Esophagus muscularis mucosa (tissue), 4 donors: ENCODE data around the gene LRRC10B. TPM values are rescaled to one million over a fixed set of nuclear protein-coding genes. Genes with fewer than 3 reads are reported as not detected.

Experiments
- DNase-seq: peaks from one replicate; pipeline ENCODE4 v3.0.0-alpha.2; 2017; ENCODE audit errors: extremely low spot score
- H3K27ac ChIP-seq, 4 donors: fragments of 200-600 bp; sonication (generic); replicated peaks in 1 of 4; 1 replicate in 3 of 4; 2 replicates in 1 of 4; pipeline ENCODE4 v1.5.1; 2016 to 2019; ENCODE audit warnings: mild to moderate bottlenecking in 1 of 4
- H3K27me3 ChIP-seq, 4 donors: fragments of 200-600 bp; sonication (generic); one replicate each; pipeline versions ENCODE4 v1.5.1 to v1.6.0; 2016 to 2019
- H3K36me3 ChIP-seq, 4 donors: fragments of 200-600 bp; sonication (generic); one replicate each; pipeline ENCODE4 v1.5.1; 2016 to 2019
- H3K4me1 ChIP-seq, 4 donors: fragments of 200-600 bp; sonication (generic); one replicate each; pipeline ENCODE4 v1.5.1; 2016 to 2019
- H3K4me3 ChIP-seq, 4 donors: fragments of 200-600 bp; sonication (generic); 1 replicate in 2 of 4; 2 replicates in 2 of 4; pipeline ENCODE4 v1.5.1; 2016 to 2019; ENCODE audit warnings: mild to moderate bottlenecking in 4 of 4, moderate library complexity in 1 of 4
- H3K9me3 ChIP-seq, 4 donors: fragments of 200-600 bp; sonication (generic); 1 replicate in 3 of 4; 2 replicates in 1 of 4; pipeline ENCODE4 v1.5.1; 2016 to 2019
- EP300 ChIP-seq: sonication (generic); formaldehyde crosslinking; IDR thresholded peaks from one replicate; pipeline ENCODE4 v1.6.1; 2017; ENCODE audit warnings: antibody characterized with exemption
- POLR2A ChIP-seq: fragments of 450-650 bp; IDR thresholded peaks from one replicate; pipeline ENCODE4 v1.6.1; 2017; ENCODE audit warnings: antibody characterized with exemption, moderate library complexity, mild to moderate bottlenecking, low read depth
- POLR2AphosphoS5 ChIP-seq, 2 donors: sonication (generic); formaldehyde crosslinking; IDR thresholded peaks; one replicate each; pipeline ENCODE4 v1.6.1; 2017; ENCODE audit warnings: antibody characterized with exemption in 2 of 2
- WGBS: methylation state at CpG from one replicate; pipeline ENCODE4 v1.1.5; 2018; 5-methylcytosine and 5-hydroxymethylcytosine counted together
- intact Hi-C: fragments of 100-400 bp; cut with DNase I; formaldehyde crosslinking; loops from one replicate; pipeline ENCODE4 v1.15.1; 2023
- total RNA-seq, 4 donors: library from RNA; depleted of rRNA; stranded (reverse); fragments of >200 nt; gene quantifications; one replicate each; pipeline versions ENCODE4 v1.1.0 to v1.2.1, GENCODE V29; 2016
- TF ChIP-seq, protein P1 (sequence below), 3 experiments: fragments of 200-600 bp in 2 of 3; fragments of 450-650 bp in 1 of 3; sonication (generic) in 2 of 3; IDR thresholded peaks; one replicate each; pipeline ENCODE4 v1.5.1; 2017 to 2019; ENCODE audit warnings: antibody characterized with exemption in 3 of 3, mild to moderate bottlenecking in 2 of 3, moderate library complexity in 1 of 3

Gene LRRC10B
- total RNA-seq, 4 donors from 2014 or later = 1.3 to 2.2 (median 2.0) TPM; not detected in 1

DNA sequence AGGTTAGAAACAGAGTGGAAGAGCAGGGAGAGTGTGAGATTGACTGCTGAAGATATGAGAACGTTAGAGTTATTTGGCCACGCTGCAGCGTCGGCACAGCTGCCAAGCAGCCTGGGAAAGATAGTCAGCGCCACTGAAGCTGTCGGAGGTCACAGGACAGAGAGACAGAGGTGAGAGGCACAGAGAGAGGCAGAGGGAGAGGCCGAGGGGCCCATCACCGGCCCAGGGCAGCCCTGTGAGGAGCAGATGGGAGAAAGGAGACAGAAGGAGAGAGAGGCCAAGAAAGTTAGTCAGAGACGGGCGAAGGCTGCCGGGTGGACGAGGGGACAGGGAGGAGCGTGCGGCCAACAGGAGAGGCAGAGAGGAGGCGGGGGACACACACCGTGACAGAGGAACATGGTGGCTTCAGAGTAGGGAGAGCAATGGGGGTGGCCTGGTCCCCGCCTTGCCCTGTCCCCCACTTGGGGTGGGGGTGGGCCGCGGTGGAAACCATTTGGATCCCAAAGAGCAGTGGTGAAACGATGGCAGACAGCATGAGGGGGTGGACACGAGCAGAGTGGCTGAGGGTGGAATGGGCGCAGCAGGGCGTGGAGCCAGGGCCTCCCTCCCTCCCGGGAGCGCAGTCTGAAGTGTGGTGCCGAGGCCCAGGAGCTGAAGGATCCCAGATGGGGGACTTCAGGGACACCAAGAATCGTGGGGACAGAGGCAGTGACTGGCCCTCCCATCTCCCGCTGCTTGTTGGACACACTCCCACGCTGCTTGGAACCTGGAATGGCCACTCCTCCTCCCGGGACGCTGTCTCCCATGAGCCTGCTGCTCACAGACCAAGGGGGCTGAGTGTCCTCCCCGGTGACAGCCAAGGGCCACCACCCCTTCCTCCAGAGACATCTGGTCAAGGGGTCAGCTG is 26.6 kb downstream of the LRRC10B start:
- Histone ChIP-seq H3K27me3 (peaks cover 0 to 69% (median 0%) of the 10 kb centered on the region in 4 donors), H3K36me3 (no peaks in the 10 kb centered on the region), H3K27ac (no peak overlapping the region), H3K4me3 (no peak overlapping the region), H3K4me1 (peaks cover 0 to 23% (median 0%) of the 10 kb centered on the region in 4 donors), H3K9me3 (no peaks in the 10 kb centered on the region)
- no peak for DNase-seq
- 49% methylated on average over 31 of the region's 32 CpGs for WGBS
- intact Hi-C loops = no loop called here
- no peak for TF ChIP-seq POLR2AphosphoS5 (IDR thresholded peaks at IDR 0.05)
- no peak for TF ChIP-seq POLR2A
- TF ChIP-seq EP300 = no peak
- TF ChIP-seq, protein P1, sequence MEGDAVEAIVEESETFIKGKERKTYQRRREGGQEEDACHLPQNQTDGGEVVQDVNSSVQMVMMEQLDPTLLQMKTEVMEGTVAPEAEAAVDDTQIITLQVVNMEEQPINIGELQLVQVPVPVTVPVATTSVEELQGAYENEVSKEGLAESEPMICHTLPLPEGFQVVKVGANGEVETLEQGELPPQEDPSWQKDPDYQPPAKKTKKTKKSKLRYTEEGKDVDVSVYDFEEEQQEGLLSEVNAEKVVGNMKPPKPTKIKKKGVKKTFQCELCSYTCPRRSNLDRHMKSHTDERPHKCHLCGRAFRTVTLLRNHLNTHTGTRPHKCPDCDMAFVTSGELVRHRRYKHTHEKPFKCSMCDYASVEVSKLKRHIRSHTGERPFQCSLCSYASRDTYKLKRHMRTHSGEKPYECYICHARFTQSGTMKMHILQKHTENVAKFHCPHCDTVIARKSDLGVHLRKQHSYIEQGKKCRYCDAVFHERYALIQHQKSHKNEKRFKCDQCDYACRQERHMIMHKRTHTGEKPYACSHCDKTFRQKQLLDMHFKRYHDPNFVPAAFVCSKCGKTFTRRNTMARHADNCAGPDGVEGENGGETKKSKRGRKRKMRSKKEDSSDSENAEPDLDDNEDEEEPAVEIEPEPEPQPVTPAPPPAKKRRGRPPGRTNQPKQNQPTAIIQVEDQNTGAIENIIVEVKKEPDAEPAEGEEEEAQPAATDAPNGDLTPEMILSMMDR (IDR thresholded peaks at IDR 0.05) = no peak

DNA sequence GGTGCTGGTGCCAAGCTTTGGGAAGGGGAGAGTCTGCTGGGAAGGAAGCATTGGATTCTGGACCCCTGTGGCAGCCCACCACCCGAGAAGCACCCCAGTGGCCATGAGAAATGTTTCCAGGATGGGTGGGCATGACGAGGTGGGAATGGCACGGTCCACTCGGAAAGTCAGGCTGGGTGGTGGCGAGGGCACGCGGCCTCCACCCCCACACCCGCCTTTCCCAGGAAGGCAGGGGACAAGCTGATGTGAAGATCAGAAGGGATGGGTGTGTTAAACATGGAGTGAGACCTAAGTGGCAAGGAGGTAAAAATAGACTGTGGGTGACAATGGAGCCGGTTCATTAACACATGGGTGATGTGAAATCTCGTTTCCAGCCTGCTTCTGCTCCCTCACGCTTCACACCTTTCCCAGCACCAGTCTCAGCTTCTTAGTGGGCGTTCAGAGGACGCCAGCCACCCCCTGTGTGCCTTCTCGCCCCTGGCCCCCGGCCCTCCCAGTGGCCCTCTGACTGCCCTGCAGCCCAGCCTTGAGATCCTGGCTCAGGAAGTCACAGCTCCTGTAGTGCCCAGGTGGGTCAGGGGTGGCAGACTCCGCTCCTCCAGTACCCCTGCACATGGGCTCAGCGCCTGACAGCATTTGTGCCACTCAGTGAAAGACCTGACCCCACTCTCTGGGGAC is 27.6 kb downstream of the LRRC10B start:
- 83% methylated on average over 16 of the region's 17 CpGs for WGBS
- no peak for DNase-seq
- intact Hi-C loops = no loop called here
- H3K36me3 ChIP-seq = no peaks in the 10 kb centered on the region
- peaks cover 0 to 23% (median 0%) of the 10 kb centered on the region in 4 donors for H3K4me1 ChIP-seq
- peaks cover 0 to 67% (median 0%) of the 10 kb centered on the region in 4 donors for H3K27me3 ChIP-seq
- TF ChIP-seq, protein P1 (IDR thresholded peaks at IDR 0.05) = no peak
- TF ChIP-seq EP300 (no peak), POLR2A (no peak), POLR2AphosphoS5 (IDR thresholded peaks at IDR 0.05) (no peak)
- no peak overlapping the region for H3K27ac ChIP-seq
- no peak overlapping the region for H3K4me3 ChIP-seq
- H3K9me3 ChIP-seq = no peaks in the 10 kb centered on the region

GRCh38 chr11:61536676-61537270 is 28.2 kb downstream of the LRRC10B start:
- Histone ChIP-seq H3K27ac (no peak overlapping the region), H3K4me3 (no peak overlapping the region), H3K27me3 (peaks cover 0 to 67% (median 0%) of the 10 kb centered on the region in 4 donors), H3K9me3 (no peaks in the 10 kb centered on the region), H3K36me3 (no peaks in the 10 kb centered on the region), H3K4me1 (peaks cover 2 to 24% (median 2%) of the 10 kb centered on the region in 4 donors)
- WGBS = 100% methylated on average over 1 of the region's 2 CpGs
- no peak for DNase-seq
- intact Hi-C loops = no loop called here
- TF ChIP-seq POLR2AphosphoS5 (IDR thresholded peaks at IDR 0.05) (no peak), EP300 (no peak), POLR2A (no peak)
- TF ChIP-seq, protein P1 (IDR thresholded peaks at IDR 0.05) = no peak

GRCh38 chr11:61537326-61537725 is 28.8 kb downstream of the LRRC10B start:
- Histone ChIP-seq H3K27ac (no peak overlapping the region), H3K36me3 (no peaks in the 10 kb centered on the region), H3K4me3 (no peak overlapping the region), H3K9me3 (no peaks in the 10 kb centered on the region), H3K4me1 (peaks cover 5 to 29% (median 8%) of the 10 kb centered on the region in 4 donors), H3K27me3 (peaks cover 0 to 65% (median 0%) of the 10 kb centered on the region in 4 donors)
- intact Hi-C loops = no loop called here
- TF ChIP-seq POLR2AphosphoS5 (IDR thresholded peaks at IDR 0.05) = no peak
- TF ChIP-seq POLR2A = no peak
- TF ChIP-seq, protein P1 (IDR thresholded peaks at IDR 0.05) = no peak
- TF ChIP-seq EP300 = no peak
- no peak for DNase-seq
- WGBS = 96% methylated on average over 8 of the region's 8 CpGs
